ENCODE measurements around the gene MTMR4.

MTMR4 gene

GRCh38 chr17:58470356-58470755, 44.1 kb downstream of the MTMR4 start:
- H3K4me1 Mint-ChIP-seq = no peaks in the 10 kb centered on the region
- TF ChIP-seq CTCF (IDR thresholded peaks at IDR 0.05) = no peak
- no peak for DNase-seq
- H3K27ac Mint-ChIP-seq = no peak overlapping the region
- H3K27me3 Mint-ChIP-seq (ENCODE audit: low read depth, poor library complexity) = peaks cover 28% of the 10 kb centered on the region
- H3K36me3 Mint-ChIP-seq (ENCODE audit: low read depth) = no peaks in the 10 kb centered on the region
- no peak overlapping the region for H3K4me3 Mint-ChIP-seq
- no peaks in the 10 kb centered on the region for H3K9me3 Mint-ChIP-seq

GRCh38 chr17:58468944-58469343, 45.5 kb downstream of the MTMR4 start:
- no peak for TF ChIP-seq CTCF (IDR thresholded peaks at IDR 0.05)
- Mint-ChIP-seq H3K27me3 (ENCODE audit: low read depth, poor library complexity) (peaks cover 40% of the 10 kb centered on the region), H3K9me3 (no peaks in the 10 kb centered on the region), H3K36me3 (ENCODE audit: low read depth) (no peaks in the 10 kb centered on the region), H3K4me1 (no peaks in the 10 kb centered on the region), H3K27ac (no peak overlapping the region), H3K4me3 (no peak overlapping the region)
- no peak for DNase-seq

- Mint-ChIP-seq H3K9me3 (no peaks in the 10 kb centered on the region), H3K4me1 (no peaks in the 10 kb centered on the region), H3K36me3 (ENCODE audit: low read depth) (no peaks in the 10 kb centered on the region), H3K4me3 (no peak overlapping the region), H3K27ac (no peak overlapping the region), H3K27me3 (ENCODE audit: low read depth, poor library complexity) (peaks cover 14% of the 10 kb centered on the region)
- DNase-seq = no peak
- TF ChIP-seq CTCF (IDR thresholded peaks at IDR 0.05) = no peak
Measured at GRCh38 chr17:58455491-58455890, 58.9 kb downstream of the MTMR4 start.

GRCh38 chr17:58452738-58453137, 61.7 kb downstream of the MTMR4 start:
- H3K9me3 Mint-ChIP-seq = peaks cover 13% of the 10 kb centered on the region
- no peak overlapping the region for H3K4me3 Mint-ChIP-seq

GRCh38 chr17:58447039-58447975, 67.1 kb downstream of the MTMR4 start:
- Mint-ChIP-seq H3K9me3 (peaks cover 22% of the 10 kb centered on the region), H3K27ac (no peak overlapping the region), H3K36me3 (ENCODE audit: low read depth) (no peaks in the 10 kb centered on the region), H3K4me3 (no peak overlapping the region), H3K27me3 (ENCODE audit: low read depth, poor library complexity) (no peaks in the 10 kb centered on the region), H3K4me1 (no peaks in the 10 kb centered on the region)
- DNase-seq = peak; percentile 77
- TF ChIP-seq CTCF (IDR thresholded peaks at IDR 0.05) = peak; percentile 68

More at GRCh38 chr17:58452738-58453137, 61.7 kb downstream of the MTMR4 start:
- Mint-ChIP-seq H3K27me3 (ENCODE audit: low read depth, poor library complexity) (peaks cover 12% of the 10 kb centered on the region), H3K27ac (no peak overlapping the region), H3K4me1 (no peaks in the 10 kb centered on the region), H3K36me3 (ENCODE audit: low read depth) (no peaks in the 10 kb centered on the region)
- DNase-seq = no peak
- no peak for TF ChIP-seq CTCF (IDR thresholded peaks at IDR 0.05)

- Mint-ChIP-seq H3K9me3 (peaks cover 22% of the 10 kb centered on the region), H3K36me3 (ENCODE audit: low read depth) (no peaks in the 10 kb centered on the region), H3K4me3 (no peak overlapping the region), H3K27ac (no peak overlapping the region), H3K4me1 (no peaks in the 10 kb centered on the region), H3K27me3 (ENCODE audit: low read depth, poor library complexity) (no peaks in the 10 kb centered on the region)
- TF ChIP-seq CTCF (IDR thresholded peaks at IDR 0.05) = no peak
- no peak for DNase-seq
Measured at GRCh38 chr17:58446086-58446485, 68.4 kb downstream of the MTMR4 start.
